NB4 (cell line): ENCODE data around the gene ZFYVE21.

Source experiments
- MYC ChIP-seq: IDR thresholded peaks from 2 replicates; pipeline ENCODE4 v1.6.1; 2011; ENCODE audit warnings: low read depth, low read length
- POLR2A ChIP-seq: IDR thresholded peaks from 2 replicates; pipeline ENCODE4 v1.6.1; 2011; ENCODE audit warnings: mild to moderate bottlenecking; ENCODE audit not compliant: insufficient read length; ENCODE audit errors: extremely low read depth
- TF ChIP-seq, protein P1 (sequence below): IDR thresholded peaks from one replicate; pipeline ENCODE4 v1.5.1; 2012; ENCODE audit warnings: low read depth, low read length
- TF ChIP-seq, protein P2 (sequence below): IDR thresholded peaks from 2 replicates; pipeline ENCODE4 v1.6.1; 2011; ENCODE audit warnings: low read depth, low read length

DNA sequence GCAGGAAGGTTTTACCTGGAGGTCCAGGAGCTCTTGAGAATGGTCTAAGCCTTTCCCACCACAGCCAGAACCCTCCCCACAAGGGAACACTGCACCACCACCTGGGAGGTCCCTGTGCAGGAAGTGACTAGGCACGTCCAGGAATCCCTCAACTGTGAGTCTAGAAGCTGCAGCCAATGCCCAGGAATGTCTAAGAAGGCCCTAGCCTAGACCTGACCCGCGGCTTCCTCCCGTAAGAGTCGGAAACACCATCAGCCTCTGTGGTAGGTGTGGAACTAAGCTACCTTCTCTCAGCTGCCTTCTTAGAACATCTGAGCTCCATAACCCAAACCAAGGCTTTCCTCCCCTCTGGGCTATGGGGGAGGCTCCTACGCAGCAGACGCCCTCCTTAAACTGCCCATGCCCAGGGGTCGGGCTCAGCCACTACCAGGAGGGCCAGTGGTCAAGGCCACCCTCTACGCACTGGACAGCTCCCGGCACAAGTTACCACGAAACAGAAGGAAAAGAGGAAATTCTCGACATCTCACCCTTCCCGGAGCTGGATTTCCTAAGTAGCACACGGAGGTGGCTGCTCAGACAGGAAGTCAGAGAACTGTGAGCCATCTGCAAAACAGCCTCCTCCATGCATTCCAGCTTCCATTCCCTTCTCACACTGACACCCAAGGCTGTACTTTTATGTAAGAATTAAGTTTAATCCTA lies 25.5 kb downstream of the ZFYVE21 start:
- TF ChIP-seq, protein P1, sequence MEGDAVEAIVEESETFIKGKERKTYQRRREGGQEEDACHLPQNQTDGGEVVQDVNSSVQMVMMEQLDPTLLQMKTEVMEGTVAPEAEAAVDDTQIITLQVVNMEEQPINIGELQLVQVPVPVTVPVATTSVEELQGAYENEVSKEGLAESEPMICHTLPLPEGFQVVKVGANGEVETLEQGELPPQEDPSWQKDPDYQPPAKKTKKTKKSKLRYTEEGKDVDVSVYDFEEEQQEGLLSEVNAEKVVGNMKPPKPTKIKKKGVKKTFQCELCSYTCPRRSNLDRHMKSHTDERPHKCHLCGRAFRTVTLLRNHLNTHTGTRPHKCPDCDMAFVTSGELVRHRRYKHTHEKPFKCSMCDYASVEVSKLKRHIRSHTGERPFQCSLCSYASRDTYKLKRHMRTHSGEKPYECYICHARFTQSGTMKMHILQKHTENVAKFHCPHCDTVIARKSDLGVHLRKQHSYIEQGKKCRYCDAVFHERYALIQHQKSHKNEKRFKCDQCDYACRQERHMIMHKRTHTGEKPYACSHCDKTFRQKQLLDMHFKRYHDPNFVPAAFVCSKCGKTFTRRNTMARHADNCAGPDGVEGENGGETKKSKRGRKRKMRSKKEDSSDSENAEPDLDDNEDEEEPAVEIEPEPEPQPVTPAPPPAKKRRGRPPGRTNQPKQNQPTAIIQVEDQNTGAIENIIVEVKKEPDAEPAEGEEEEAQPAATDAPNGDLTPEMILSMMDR = no peak
- no peak for TF ChIP-seq POLR2A
- TF ChIP-seq, protein P2, sequence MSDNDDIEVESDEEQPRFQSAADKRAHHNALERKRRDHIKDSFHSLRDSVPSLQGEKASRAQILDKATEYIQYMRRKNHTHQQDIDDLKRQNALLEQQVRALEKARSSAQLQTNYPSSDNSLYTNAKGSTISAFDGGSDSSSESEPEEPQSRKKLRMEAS = no peak
- TF ChIP-seq MYC = no peak
